Tibial nerve (tissue), 4 donors: ENCODE data around the gene PTPRD.

Source experiments
- EP300 ChIP-seq, 2 donors: sonication (generic); formaldehyde crosslinking; IDR thresholded peaks; one replicate each; pipeline ENCODE4 v1.6.1; 2017; ENCODE audit warnings: antibody characterized with exemption in 2 of 2, mild to moderate bottlenecking in 1 of 2
- POLR2A ChIP-seq, 2 donors: fragments of 450-650 bp; IDR thresholded peaks; one replicate each; pipeline ENCODE4 v1.6.1; 2017; ENCODE audit warnings: antibody characterized with exemption in 2 of 2, mild to moderate bottlenecking in 2 of 2, moderate library complexity in 2 of 2
- TF ChIP-seq, protein P1 (sequence below), 5 experiments: fragments of 200-600 bp in 3 of 5; fragments of 450-650 bp in 2 of 5; sonication (generic) in 3 of 5; IDR thresholded peaks; one replicate each; pipeline ENCODE4 v1.5.1; 2016 to 2019; ENCODE audit warnings: antibody characterized with exemption in 5 of 5, mild to moderate bottlenecking in 3 of 5, moderate library complexity in 2 of 5

- TF ChIP-seq, protein P1, sequence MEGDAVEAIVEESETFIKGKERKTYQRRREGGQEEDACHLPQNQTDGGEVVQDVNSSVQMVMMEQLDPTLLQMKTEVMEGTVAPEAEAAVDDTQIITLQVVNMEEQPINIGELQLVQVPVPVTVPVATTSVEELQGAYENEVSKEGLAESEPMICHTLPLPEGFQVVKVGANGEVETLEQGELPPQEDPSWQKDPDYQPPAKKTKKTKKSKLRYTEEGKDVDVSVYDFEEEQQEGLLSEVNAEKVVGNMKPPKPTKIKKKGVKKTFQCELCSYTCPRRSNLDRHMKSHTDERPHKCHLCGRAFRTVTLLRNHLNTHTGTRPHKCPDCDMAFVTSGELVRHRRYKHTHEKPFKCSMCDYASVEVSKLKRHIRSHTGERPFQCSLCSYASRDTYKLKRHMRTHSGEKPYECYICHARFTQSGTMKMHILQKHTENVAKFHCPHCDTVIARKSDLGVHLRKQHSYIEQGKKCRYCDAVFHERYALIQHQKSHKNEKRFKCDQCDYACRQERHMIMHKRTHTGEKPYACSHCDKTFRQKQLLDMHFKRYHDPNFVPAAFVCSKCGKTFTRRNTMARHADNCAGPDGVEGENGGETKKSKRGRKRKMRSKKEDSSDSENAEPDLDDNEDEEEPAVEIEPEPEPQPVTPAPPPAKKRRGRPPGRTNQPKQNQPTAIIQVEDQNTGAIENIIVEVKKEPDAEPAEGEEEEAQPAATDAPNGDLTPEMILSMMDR (IDR thresholded peaks at IDR 0.05) = no peak
- no peak for TF ChIP-seq POLR2A (IDR thresholded peaks at IDR 0.05)
- TF ChIP-seq EP300 (IDR thresholded peaks at IDR 0.05) = no peak
Measured at GRCh38 chr9:8754751-8755150, 1858.1 kb downstream of the PTPRD start.
